Activated CD8-positive, alpha-beta memory T cell treated with anti-CD3 and anti-CD28 coated beads, Interleukin-2, amount 50 U/mL, for 1 hour (primary cell): Measurements from ENCODE around the gene TSHZ2.

Source experiments
- DNase-seq: peaks from one replicate; pipeline ENCODE4 v3.0.0-alpha.2; 2020; ENCODE audit errors: extremely low read depth

The TSHZ2 gene

DNA sequence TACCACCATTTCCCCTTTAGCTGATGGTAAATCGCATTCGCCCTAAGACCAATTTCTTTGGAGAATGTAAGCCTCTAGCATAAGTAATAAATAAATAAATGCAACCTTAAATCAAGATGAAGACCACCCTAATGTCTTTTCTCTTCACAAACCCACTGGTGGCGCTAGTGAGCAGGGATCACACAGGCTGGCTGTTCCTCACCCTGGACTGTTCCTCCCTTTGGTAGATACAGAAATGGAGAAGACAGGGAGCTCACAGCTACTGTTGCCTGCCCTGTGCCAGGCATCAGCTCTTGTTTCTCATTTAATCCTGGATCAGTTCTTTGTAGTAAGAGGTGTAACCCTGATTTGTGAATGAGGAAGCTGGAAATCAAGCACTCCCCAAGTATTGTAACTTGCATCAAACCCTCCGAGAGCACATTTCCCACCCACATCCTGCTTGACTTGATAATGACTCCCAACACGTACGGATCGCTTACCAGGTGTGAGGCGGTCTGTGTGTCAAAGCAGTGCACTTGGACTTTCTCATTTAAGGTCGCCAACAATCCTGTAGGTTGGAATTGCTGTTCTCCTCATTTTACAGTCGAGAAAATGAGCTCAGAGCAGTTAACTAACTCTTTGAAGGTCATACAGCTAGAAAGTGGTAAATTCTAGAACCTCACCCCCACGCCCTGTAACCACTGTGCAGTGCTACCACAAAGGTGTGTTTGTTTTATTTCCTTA lies 236.1 kb downstream of the TSHZ2 start:
- no peak for DNase-seq

DNA sequence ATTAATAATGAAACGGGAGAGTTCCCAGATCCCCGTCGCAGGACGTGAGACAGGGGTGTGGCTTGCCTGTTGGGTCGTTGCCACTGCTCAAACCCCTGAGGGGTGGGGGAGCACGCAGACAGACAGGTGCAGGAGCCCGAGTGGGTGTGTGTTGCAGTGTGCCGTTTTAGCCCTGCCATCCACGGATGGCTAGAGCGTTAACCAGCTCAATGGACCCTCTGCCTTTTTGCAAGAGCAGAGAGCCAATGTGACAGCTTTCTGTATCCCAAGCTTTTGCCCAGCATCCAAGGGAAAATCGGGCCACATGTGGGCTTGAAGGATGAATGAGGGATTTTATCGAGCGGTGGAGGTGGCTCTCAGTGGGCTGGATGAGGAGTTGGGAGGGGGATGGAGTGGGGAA lies 237.9 kb downstream of the TSHZ2 start:
- no peak for DNase-seq

DNA sequence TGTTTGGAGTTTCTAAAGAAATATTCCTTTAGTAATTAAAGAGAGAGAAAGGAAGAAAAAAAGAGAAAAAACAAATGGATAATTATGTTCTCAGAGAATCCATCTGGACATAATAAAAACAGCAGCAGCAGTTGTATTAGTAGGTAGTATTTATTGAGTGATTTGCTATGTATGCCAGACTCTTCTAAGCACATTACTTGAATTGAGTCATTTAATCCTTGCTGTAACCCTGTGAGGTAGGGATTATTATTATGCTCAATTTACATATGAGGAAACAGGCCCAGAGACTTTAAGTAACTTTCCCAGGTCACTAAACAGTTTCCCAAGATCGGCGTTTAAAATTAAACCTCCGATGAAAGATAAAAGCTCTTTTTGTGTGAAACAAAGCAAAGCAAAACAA lies 238.8 kb downstream of the TSHZ2 start:
- no peak for DNase-seq

DNA sequence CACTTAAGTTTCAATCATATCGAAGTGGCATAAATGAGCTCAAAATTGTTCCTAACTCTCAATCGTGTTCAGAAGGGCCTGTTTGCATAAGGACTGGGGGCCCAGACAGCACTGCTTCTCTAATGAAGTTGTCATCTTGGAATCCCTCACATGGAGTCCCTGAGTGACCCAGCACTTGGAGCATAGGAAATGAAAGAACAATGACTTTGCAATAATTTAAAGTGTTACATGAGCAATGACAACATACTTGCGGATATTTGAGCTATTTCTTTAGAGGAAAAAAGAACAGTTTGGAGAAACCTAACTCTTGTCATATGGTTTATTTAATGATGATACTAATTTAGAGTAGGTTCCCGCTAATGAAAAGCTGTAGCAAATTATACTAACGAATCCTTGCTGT lies 239.9 kb downstream of the TSHZ2 start:
- DNase-seq: no peak

DNA sequence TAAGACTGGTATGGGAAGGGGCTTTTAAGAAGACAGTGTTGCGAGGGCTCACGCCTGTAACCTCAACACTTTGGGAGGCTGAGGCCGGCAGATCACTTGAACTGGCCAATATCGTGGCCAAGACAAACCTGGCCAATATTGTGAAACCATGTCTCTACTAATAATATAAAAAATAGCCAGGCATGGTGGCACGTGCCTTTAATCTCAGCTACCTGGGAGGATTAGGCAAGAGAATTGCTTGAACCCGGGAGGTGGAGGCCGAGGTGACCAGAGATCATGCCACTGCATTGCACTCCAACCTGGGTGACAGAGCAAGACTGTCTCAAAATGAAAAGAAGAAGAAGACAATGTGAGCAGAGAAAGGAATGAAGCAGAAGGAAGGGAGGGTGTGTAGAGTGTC lies 242.2 kb downstream of the TSHZ2 start:
- DNase-seq: no peak

DNA sequence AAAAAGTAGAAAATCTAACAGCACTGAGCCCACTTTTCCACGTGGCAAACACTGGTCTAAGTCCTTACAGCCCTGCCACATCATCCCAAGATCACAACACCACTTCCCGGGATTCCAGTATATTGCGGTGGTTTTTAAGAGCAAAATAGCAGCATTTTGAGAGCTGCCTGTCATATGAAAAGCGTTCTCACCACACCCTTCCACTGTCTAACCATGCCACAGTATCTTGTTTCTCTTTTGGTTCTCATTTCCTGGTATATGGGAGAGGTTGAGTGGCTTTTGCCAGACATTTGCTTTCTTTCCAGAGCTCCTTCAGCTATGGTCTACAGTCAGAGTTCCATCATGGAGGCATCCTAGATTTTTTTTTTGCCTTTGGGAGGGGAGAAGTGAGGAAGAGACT lies 243.0 kb downstream of the TSHZ2 start:
- DNase-seq: no peak

DNA sequence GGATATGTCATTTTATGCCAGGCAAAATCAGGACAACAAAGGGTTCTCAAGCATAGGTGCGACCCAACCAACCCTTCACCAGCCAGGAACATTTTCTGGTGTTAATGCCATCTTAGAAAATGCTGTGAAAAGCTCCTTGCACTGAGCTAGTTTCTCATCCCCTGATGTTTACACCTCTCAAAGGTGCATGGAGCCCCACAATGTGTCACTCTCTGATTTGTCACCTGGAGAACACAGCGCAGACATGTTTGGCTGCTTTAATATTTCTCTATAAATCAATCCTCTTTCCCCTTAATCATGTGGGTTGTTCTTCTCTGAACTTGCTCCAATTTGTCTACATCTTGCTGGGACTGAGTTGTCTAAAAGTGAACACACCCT lies 244.3 kb downstream of the TSHZ2 start:
- no peak for DNase-seq

DNA sequence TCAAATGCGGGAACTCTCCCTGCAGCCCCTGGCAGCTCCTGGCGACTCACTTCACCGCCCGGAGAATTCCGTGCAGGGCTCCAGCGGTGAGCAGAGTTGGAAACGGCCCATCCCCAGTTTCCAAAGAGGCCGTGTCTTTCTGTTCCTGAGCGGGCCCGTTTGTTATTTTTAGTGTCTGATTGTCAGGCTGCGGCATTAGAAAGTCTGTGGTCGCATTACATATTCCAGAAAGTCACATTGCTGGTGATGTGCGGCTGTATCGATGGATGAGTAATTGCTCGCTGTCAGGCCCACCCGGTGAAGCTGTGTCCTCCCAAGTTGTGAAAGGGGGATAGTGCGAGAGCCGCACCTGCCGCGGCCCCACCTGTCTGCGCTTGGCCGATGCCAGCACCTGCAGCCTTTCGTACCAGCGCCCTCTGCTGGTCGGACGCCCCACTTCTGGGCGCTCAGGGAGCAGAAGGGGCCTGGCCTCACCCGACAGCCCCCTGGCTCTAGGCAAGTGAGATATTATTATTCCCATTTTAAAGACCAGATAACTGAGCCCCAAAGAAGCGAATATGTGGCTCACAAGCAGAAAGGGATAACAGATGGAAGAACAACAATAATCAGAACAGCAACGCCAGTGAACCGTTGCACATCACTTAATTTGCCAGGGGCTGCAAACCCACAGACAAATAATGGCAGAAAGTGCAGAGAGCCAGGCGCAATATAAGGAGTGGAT lies 244.9 kb downstream of the TSHZ2 start:
- DNase-seq: peak; percentile 29

DNA sequence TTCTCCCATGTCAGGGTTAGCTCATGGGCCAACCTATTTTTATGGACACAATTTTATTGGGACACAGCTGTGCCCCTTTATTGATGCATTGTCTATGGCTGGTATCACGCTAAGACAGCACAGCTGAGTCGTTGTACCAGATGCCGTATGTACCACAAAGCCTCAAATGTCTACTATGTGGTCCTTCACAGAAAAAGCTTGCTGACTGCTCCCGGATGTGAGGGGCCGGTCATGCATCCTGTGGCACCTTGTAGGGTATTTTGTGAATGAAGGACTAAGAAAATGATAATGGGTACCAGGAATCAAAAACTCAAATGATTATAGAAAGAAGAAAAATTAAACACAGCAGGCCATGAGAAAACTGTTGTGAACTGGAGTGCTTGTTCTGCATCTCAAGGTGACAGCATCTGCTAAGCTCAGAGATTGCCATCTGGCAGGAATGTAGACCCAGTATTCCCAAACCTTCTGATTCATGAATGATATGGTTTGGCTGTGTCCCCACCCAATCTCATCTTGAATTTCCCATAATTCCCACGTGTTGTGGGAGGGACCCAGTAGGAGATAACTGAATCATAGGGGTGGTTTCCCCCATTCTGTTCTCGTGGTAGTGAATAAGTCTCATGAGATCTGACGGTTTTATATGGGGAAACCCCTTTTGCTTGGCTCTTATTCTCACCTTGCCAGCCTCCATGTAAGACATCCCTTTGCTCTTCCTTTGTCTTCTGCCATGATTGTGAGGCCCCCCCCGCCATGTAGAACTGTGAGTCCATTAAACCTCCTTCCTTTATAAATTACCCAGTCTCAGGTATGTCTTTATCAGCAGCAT lies 248.5 kb downstream of the TSHZ2 start:
- no peak for DNase-seq

DNA sequence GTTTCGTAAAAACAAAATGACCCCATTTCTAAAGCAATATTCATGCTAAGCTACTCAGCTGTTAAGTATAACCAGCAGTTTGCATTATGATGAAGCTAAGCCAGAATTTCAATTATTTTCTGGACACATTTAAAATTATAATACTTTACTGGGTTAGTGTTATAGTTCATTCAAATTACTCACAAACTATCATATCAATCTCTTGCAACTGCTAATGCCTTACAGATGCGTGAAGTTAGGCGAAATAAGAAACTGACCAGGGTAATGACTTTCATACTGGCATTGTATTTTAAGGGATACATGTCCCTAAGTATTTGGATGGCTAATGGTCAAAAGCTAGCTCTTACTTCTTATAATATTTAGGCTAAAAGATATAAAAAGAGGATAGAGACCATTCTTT lies 249.6 kb downstream of the TSHZ2 start:
- DNase-seq: no peak

DNA sequence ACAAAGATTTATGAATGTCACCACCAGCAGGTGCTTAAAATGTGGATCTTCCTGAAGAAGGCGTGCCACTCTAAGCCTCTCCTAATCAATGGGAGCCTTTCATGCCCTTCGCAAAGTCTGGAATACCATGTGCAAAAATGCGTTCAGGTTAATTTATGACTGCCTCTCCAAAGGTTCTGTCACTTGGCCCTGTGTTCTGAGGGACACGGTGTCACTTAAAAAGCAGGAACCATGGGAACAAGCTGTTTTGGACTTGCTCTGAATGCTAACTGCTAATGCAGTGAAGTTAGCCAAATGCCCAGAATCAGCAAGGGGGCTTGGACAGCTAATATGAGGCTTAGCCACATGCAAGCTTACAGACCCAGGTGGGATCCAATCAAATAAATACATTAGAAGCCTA lies 250.3 kb downstream of the TSHZ2 start:
- no peak for DNase-seq

DNA sequence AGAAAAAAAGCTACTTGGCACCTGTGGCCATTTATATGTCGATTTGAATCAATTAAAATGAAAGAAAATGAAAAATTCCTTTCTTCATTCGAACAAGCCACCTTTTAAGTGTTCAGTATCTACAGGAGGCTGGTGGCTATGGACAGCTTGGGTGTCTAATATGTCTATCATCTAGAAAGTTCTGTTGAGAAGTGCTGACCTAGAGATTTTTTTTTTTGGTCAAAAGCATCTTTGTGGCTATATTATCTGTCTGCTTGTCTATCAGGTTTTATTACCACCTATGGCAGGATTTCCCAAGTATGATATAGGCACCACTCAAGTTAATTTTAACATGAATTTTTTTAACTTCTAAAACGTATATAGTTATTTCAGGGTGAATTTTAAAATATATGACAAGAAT lies 250.8 kb downstream of the TSHZ2 start:
- no peak for DNase-seq

DNA sequence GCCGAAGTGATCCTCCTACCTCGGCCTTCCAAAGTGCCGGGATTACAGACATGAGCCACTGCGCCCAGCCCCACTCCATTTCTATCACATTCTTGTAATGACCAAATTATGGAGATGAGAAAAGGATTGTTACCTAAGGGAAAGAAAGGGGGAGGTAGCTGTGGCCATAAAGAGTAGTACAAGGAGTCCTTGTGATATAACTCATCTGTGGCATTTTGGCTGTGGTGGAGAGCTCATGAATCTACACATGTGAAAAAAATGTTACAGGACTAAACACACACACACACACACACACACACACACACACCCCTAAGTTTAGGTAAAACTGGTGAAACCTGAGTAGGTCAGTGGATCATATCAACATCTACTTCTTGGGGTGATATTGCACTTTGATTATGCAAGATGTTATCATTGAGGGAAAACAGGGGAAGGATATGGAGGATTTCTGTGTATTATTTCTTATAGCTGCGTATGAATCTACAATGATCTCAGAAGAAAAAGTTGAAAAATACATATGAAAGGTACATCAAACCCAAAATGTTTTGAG lies 251.5 kb downstream of the TSHZ2 start:
- no peak for DNase-seq

DNA sequence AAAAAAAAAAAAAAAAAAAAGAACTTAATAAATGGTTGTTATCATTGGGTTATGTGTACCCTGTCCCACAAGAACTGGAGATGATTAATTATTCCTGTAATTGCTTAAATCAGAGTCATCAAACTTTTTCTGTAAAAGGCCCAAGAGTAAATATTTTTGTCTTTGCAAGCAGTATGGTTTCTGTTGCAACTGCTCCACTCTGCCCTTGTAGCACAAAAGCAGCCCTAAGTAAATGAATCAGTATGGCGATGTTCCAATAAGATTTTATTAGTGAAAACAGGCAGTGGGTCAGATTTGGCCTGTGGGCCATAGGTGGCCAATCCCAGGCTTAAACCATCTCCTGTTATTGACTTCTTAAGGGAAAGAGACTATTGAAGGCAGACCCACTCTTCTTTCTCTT lies 252.7 kb downstream of the TSHZ2 start:
- DNase-seq: no peak

DNA sequence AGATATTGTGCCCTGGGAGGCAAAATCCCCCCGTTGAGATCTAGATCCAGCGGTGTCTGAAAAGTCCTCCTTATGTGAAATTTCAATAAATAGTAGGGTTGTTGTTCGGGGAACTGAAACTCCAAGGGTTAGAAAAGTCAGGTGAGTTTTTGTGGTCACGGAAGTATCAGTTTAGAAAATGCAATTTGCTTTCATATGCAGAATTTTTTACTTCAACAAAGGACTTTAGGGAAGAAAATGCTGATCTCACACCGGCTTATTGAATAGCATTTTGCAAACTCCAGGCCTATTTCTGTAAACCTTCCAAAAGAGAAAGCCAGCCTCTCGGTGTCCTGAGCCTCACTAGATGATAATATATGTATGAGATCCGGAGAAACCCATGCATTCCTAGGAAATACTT lies 254.7 kb downstream of the TSHZ2 start:
- DNase-seq: no peak

DNA sequence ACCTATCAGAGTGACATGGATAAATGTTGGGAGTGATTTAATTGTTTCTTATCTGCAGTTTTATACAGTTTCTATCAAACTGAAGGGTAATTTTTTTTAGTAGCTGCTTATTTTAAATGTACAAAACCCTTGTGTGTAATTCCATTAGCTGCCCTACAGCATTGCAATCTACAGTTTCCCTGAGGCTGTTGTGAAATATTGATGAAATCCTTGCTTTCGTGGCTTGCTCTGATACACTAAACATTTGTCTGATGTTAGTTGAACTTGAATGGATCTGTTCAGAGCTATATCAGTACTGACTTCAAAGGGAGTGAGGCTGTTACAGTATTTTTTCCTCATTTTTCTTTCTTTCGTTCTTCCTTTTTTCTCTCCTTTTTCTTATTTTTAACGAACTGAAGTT lies 255.4 kb downstream of the TSHZ2 start:
- no peak for DNase-seq

DNA sequence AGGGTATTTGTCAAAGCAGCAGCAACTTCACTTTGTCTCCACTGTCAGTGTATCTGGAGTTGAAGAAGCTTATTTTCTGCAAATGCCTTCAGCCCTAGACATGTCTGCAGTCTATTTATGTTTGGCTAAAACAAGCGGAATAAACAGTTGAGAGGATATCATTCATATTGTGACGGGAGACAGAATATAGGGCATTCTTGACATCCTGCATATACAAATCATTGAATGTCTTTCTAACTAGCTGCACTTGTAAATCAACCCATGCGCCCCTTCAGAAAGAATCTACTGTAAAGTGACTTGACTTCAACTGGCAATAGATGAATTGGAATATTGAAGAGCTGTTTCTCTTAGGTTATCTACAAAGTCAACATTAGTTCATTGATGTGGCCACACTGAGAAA lies 258.9 kb downstream of the TSHZ2 start:
- DNase-seq: no peak

DNA sequence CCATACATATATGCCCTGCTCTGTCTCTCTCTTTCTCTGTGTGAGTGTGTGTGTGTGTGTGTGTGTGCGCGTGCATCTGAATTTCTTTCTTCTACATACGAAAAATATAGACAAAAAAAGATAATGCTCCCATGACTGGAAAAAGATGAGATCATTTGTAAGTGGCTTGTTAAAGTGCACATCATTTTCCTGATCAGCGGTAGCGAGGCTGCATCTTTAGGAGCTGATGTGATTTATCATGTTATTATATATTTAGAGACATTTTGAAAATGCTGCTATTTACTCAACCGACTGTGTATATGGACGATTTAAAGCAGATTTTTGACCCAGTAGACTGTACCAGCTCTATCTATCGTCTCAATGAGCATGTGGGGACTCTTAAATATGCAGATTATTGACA lies 265.3 kb downstream of the TSHZ2 start:
- DNase-seq: no peak

DNA sequence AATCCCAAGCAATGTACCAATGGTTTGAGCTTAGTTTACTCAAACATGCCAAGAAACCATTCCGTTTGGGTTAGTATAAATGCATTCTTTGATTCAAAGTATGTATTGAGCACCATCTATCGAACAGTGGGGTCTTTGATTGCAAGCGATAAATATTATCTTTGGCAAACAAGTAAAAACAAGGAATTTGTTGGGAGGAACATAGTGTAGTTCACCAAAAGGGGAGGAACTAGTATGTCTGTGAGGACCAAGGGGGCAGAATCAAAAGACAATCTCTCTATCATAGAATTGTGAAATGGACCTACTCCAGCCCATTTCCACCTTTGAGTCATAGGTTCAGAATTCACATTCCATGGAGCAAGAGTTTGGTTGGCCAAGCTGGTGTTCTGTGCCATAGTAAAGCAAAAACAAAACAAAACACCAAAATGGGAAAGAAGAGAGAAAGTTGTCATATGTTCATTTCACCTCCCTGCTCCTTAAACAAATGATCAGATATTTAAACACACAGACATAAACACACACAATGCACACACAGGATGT lies 266.0 kb downstream of the TSHZ2 start:
- no peak for DNase-seq

DNA sequence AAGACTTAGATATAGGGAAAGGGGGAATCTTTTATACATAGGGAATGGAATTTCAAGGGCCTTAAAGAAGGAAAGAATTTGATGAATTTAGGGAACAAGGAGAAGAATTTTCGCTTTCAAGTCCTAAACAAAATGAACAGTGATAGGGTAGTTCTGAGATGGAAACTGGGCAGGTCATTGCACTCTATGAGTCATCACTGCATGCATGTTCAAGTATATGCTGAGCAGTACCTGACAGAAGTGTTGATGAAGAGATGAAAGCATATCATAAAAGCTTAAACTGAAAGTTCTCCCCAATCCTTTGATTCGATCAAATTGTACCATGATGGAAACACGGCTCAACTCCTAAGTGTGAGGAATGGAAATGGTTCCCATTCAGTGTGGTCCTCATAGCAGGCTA lies 271.0 kb downstream of the TSHZ2 start:
- DNase-seq: no peak

DNA sequence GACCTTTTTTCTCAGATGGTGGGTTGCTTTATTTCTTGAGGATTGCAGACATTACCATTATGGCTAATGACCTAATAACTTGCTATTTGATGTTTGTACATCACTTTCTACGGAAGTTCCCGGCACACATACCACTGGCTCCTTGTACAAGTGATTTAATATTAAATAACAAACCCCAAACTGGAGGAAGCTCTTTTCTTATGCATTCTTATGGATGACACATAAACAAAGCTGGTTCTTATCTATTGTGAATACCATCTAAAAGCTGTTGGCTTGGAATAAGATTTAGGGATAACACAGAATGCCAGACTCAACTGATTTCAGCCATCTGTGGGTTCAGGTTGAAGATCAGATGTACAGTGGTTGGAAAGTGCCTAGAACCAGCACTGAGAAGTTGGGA lies 272.6 kb downstream of the TSHZ2 start:
- DNase-seq: no peak

DNA sequence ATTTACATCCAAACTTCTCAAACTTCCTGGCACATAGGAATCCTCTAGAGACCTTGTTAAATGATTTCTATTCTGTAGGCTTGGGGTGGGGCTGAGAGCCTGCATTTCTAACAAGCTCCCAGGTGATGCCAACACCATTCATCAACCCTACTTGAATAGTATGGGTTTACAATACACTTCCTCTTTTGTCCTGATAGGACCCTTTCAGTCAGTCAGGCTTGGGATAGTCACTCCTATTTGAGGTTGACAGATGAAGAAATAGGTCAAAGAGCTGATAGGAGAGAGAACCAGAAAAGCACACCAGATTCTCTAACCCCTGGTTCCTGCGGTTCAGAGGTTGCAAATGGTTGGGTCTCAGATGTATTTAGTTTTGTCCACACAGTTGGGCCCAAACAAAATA lies 273.4 kb downstream of the TSHZ2 start:
- no peak for DNase-seq
